ENCODE data around the gene WDR83.
A peak's percentile ranks its signal among the peaks of the same experiment; 100 is the strongest.
"Not testable (repeated sequence)": the region's sequence is repeated elsewhere in the genome, so short reads cannot be mapped to it uniquely, and the experiment has no call there.

Gene WDR83, protein sequence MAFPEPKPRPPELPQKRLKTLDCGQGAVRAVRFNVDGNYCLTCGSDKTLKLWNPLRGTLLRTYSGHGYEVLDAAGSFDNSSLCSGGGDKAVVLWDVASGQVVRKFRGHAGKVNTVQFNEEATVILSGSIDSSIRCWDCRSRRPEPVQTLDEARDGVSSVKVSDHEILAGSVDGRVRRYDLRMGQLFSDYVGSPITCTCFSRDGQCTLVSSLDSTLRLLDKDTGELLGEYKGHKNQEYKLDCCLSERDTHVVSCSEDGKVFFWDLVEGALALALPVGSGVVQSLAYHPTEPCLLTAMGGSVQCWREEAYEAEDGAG

GRCh38 chr19:12666265-12667048 lies at the start of gene WDR83, which contains the start of gene MAN2B1:
Gene WDR83 (plus strand): TSS chr19:12666807. CDS start chr19:12669791, 2,984 bp downstream.
Gene MAN2B1 (minus strand): TSS chr19:12666742. CDS start chr19:12666701, 41 bp downstream.
- H3K36me3 ChIP-seq (ENCODE audit: control insufficient read depth, insufficient read depth, low read length), result peaks cover 4% of the 10 kb centered on the region
- H3K27ac ChIP-seq (ENCODE audit: low read depth, low read length), result peak within 1 kb of the TSS; percentile 15
- H3K27me3 ChIP-seq (ENCODE audit: control insufficient read depth, insufficient read depth, low read length), result no peaks in the 10 kb centered on the region
- H3K4me3 ChIP-seq (ENCODE audit: low read length), result peak within 1 kb of the TSS; percentile 82
- peaks cover 22% of the 10 kb centered on the region for H3K4me1 ChIP-seq (ENCODE audit: control insufficient read depth, insufficient read depth, low read length)
- H3K9ac ChIP-seq (ENCODE audit: low read length), result peak within 1 kb of the TSS; percentile 86

DNA sequence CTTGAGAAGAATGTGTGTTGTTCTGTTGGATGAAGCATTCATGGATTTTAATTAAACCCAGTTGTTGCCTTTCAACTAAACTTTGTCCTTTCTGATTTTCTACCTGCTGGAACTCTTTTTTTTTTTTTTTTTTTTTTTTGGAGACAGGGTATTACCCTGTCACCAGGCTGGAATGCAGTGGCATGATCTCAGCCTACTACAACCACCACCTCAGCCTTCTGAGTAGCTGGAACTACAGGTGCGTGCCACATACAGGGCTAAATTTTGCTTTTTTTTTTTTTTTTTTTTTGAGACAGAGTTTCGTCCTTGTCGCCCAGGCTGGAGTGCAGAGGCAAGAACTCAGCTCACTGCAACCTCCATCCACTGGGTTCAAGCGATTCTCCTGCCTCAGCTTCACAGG lies 49.0 kb upstream of the WDR83 start:
- H3K27ac ChIP-seq (ENCODE audit: low read depth, low read length), result no peak overlapping the region
- no peak overlapping the region for H3K4me3 ChIP-seq (ENCODE audit: low read length)
- no peaks in the 10 kb centered on the region for H3K4me1 ChIP-seq (ENCODE audit: control insufficient read depth, insufficient read depth, low read length)
- H3K9ac ChIP-seq (ENCODE audit: low read length), result no peak overlapping the region
- peaks cover 7% of the 10 kb centered on the region for H3K36me3 ChIP-seq (ENCODE audit: control insufficient read depth, insufficient read depth, low read length)
- H3K27me3 ChIP-seq (ENCODE audit: control insufficient read depth, insufficient read depth, low read length), result no peaks in the 10 kb centered on the region

DNA sequence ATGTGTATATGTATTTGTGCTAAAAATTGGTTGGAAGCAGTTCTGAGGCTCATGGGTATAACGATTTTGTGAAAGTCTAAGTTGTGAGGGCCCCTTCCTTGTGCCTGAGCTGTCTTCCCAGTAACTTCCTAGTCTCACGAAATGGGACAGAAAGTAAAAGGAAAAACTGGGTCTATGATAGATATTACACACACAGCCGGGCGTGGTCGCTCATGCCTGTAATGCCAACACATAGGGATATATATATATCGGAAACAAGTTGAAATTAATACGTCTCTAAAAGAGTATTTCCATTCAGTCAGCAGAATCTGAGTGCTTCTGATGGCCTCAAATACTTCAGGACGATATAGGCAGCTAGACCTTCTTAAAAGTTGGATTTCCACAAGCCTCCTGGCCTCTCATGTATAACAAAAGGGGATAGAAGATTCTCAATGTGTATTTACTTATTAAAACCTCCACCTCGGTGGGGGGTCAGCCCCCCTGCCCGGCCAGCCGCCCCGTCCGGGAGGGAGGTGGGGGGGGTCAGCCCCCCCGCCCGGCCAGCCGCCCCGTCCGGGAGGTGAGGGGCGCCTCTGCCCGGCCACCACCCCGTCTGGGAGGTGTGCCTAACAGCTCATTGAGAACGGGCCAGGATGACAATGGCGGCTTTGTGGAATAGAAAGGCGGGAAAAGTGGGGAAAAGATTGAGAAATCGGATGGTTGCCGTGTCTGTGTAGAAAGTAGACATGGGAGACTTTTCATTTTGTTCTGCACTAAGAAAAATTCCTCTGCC lies 45.2 kb upstream of the WDR83 start:
- not testable (repeated sequence) for H3K27me3 ChIP-seq (ENCODE audit: control insufficient read depth, insufficient read depth, low read length); H3K9ac ChIP-seq (ENCODE audit: low read length); H3K27ac ChIP-seq (ENCODE audit: low read depth, low read length); H3K36me3 ChIP-seq (ENCODE audit: control insufficient read depth, insufficient read depth, low read length); H3K4me1 ChIP-seq (ENCODE audit: control insufficient read depth, insufficient read depth, low read length); H3K4me3 ChIP-seq (ENCODE audit: low read length)

DNA sequence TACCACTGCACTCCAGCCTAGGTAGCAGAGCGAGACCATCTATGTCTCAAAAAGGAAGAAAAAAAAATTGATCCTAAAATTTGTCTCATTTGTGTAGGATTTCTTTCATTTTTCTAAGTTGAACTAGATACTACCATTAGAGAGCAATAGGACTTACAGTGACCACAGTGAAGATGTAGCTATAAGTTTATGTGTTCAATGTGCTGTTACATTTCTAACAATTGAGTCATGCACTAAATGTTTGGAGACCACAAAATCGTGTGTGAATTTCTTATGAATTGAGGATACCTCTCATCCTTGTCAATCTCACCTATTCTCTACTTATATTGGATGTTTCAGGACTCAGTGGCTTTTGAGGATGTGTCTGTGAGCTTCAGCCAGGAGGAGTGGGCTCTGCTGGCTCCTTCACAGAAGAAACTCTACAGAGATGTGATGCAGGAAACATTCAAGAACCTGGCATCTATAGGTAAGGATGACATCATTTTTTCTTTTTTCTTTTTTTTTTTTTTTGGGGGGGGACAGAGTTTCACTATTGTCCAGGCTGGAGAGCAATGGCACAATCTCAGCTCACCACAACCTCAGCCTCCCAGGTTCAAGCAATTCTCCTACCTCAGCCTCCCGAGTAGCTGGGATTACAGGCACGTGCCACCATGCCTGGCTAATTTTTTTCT lies 43.1 kb upstream of the WDR83 start:
- H3K27me3 ChIP-seq (ENCODE audit: control insufficient read depth, insufficient read depth, low read length), result no peaks in the 10 kb centered on the region
- H3K4me1 ChIP-seq (ENCODE audit: control insufficient read depth, insufficient read depth, low read length), result no peaks in the 10 kb centered on the region
- no peak overlapping the region for H3K4me3 ChIP-seq (ENCODE audit: low read length)
- no peak overlapping the region for H3K9ac ChIP-seq (ENCODE audit: low read length)
- H3K27ac ChIP-seq (ENCODE audit: low read depth, low read length), result no peak overlapping the region
- H3K36me3 ChIP-seq (ENCODE audit: control insufficient read depth, insufficient read depth, low read length), result peaks cover 17% of the 10 kb centered on the region

GRCh38 chr19:12626958-12627357 lies 39.6 kb upstream of the WDR83 start:
- H3K9ac ChIP-seq (ENCODE audit: low read length), result no peak overlapping the region
- H3K27me3 ChIP-seq (ENCODE audit: control insufficient read depth, insufficient read depth, low read length), result no peaks in the 10 kb centered on the region
- H3K36me3 ChIP-seq (ENCODE audit: control insufficient read depth, insufficient read depth, low read length), result peaks cover 24% of the 10 kb centered on the region
- H3K4me1 ChIP-seq (ENCODE audit: control insufficient read depth, insufficient read depth, low read length), result no peaks in the 10 kb centered on the region
- H3K27ac ChIP-seq (ENCODE audit: low read depth, low read length), result no peak overlapping the region
- no peak overlapping the region for H3K4me3 ChIP-seq (ENCODE audit: low read length)

GRCh38 chr19:12628040-12629022 lies 38.3 kb upstream of the WDR83 start:
- Histone ChIP-seq H3K27me3 (ENCODE audit: control insufficient read depth, insufficient read depth, low read length) (no peaks in the 10 kb centered on the region), H3K36me3 (ENCODE audit: control insufficient read depth, insufficient read depth, low read length) (peaks cover 24% of the 10 kb centered on the region), H3K9ac (ENCODE audit: low read length) (no peak overlapping the region), H3K4me1 (ENCODE audit: control insufficient read depth, insufficient read depth, low read length) (no peaks in the 10 kb centered on the region), H3K27ac (ENCODE audit: low read depth, low read length) (no peak overlapping the region), H3K4me3 (ENCODE audit: low read length) (no peak overlapping the region)

DNA sequence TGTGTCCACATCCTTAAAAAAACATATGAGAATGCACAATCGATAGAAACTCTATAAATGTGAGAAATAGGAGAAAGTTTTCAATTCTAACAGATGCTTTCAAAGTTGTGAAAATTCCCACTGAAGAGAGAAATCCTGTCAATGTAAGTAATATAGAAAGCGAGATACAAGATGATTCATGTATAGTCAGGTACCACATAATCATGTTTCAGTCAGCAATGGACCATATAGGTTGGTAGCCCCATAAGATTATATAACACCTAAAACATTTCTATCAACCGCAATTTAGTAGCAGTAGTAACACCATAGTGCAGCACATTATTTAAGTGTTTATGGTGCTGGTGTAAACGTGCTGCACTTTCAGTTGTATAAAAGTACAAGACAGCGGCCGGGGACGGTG lies 37.4 kb upstream of the WDR83 start:
- Histone ChIP-seq H3K4me3 (ENCODE audit: low read length) (no peak overlapping the region), H3K4me1 (ENCODE audit: control insufficient read depth, insufficient read depth, low read length) (no peaks in the 10 kb centered on the region), H3K36me3 (ENCODE audit: control insufficient read depth, insufficient read depth, low read length) (peaks cover 27% of the 10 kb centered on the region), H3K27me3 (ENCODE audit: control insufficient read depth, insufficient read depth, low read length) (no peaks in the 10 kb centered on the region), H3K27ac (ENCODE audit: low read depth, low read length) (no peak overlapping the region), H3K9ac (ENCODE audit: low read length) (no peak overlapping the region)

- H3K27ac ChIP-seq (ENCODE audit: low read depth, low read length), result no peak overlapping the region
- H3K27me3 ChIP-seq (ENCODE audit: control insufficient read depth, insufficient read depth, low read length), result no peaks in the 10 kb centered on the region
- H3K9ac ChIP-seq (ENCODE audit: low read length), result no peak overlapping the region
- peaks cover 3% of the 10 kb centered on the region for H3K36me3 ChIP-seq (ENCODE audit: control insufficient read depth, insufficient read depth, low read length)
- H3K4me1 ChIP-seq (ENCODE audit: control insufficient read depth, insufficient read depth, low read length), result peaks cover 3% of the 10 kb centered on the region
- no peak overlapping the region for H3K4me3 ChIP-seq (ENCODE audit: low read length)
Measured at GRCh38 chr19:12636631-12637030, 30.0 kb upstream of the WDR83 start.

GRCh38 chr19:12638611-12639182 lies 27.9 kb upstream of the WDR83 start:
- H3K27me3 ChIP-seq (ENCODE audit: control insufficient read depth, insufficient read depth, low read length), result no peaks in the 10 kb centered on the region
- no peak overlapping the region for H3K9ac ChIP-seq (ENCODE audit: low read length)
- H3K4me1 ChIP-seq (ENCODE audit: control insufficient read depth, insufficient read depth, low read length), result peaks cover 3% of the 10 kb centered on the region
- no peak overlapping the region for H3K4me3 ChIP-seq (ENCODE audit: low read length)
- H3K27ac ChIP-seq (ENCODE audit: low read depth, low read length), result no peak overlapping the region
- no peaks in the 10 kb centered on the region for H3K36me3 ChIP-seq (ENCODE audit: control insufficient read depth, insufficient read depth, low read length)

DNA sequence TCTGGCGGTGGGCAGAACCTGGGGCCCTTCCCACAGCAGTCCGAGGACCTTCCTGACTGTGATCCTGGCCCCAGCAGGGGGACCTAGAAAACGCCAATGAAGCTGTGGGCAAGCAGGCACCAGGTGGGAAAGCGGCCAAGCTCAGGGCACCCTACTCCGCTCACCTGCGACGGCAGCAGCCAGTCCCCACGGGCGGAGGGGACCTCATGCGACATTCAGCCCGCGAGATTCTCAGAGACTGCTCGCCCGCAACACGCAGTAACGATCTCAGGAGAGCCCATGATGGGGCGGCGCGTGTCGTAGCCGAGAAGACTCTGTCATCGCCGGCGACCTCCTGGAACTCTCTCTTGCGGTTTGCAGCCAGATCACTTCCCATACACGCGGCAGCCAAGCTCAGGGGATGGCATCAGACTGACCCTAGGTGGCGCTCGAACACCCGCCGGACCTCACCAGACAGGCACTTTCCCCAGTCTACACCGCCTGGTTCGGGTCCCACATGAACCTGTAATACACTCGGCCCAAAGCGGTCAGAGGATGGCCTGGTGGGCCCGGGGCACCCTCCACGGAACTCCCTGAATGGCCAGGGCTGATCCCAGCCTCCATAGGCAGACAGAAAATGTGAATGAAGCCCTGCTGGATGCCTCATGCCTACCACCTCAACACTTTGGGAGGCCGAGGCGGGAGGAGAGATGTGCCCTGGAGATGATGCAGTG lies 26.6 kb upstream of the WDR83 start:
- Histone ChIP-seq H3K27me3 (ENCODE audit: control insufficient read depth, insufficient read depth, low read length) (no peaks in the 10 kb centered on the region), H3K4me3 (ENCODE audit: low read length) (peak overlapping the region; percentile 42), H3K36me3 (ENCODE audit: control insufficient read depth, insufficient read depth, low read length) (no peaks in the 10 kb centered on the region), H3K4me1 (ENCODE audit: control insufficient read depth, insufficient read depth, low read length) (peaks cover 3% of the 10 kb centered on the region), H3K27ac (ENCODE audit: low read depth, low read length) (no peak overlapping the region), H3K9ac (ENCODE audit: low read length) (no peak overlapping the region)
